ENCODE measurements around the gene ARHGAP8. TPM values are rescaled to one million over a fixed set of nuclear protein-coding genes. Genes with fewer than 3 reads are reported as not detected.
A peak's percentile ranks its signal among the peaks of the same experiment; 100 is the strongest.

Gene ARHGAP8
- total RNA-seq, 2 experiments from 2014 or later: not detected

DNA sequence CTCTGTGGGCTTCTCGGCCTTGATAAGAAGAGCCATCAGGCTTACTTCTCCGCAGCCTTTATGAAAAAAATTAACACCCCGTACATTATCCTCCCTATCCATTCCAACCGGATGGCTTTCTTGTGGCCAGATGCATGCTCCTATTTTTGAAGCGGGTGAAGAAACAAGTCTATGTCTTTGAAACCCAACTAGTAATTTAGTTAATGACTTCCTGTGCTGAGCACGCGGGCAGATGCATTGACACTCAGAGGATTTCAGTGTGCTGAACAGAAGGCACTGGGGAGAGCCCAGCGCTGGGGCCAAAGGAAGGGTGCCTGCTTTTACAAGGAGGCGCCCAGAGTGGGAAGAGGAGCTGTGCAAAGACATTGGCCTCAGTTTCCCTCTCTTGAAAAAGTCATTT, 53.3 kb downstream of the ARHGAP8 start:
- TF ChIP-seq, protein P1, sequence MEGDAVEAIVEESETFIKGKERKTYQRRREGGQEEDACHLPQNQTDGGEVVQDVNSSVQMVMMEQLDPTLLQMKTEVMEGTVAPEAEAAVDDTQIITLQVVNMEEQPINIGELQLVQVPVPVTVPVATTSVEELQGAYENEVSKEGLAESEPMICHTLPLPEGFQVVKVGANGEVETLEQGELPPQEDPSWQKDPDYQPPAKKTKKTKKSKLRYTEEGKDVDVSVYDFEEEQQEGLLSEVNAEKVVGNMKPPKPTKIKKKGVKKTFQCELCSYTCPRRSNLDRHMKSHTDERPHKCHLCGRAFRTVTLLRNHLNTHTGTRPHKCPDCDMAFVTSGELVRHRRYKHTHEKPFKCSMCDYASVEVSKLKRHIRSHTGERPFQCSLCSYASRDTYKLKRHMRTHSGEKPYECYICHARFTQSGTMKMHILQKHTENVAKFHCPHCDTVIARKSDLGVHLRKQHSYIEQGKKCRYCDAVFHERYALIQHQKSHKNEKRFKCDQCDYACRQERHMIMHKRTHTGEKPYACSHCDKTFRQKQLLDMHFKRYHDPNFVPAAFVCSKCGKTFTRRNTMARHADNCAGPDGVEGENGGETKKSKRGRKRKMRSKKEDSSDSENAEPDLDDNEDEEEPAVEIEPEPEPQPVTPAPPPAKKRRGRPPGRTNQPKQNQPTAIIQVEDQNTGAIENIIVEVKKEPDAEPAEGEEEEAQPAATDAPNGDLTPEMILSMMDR (conservative IDR thresholded peaks at IDR 0.05; ENCODE audit: low read length): no peak
- no peak for TF ChIP-seq EZH2phosphoT487 (IDR thresholded peaks at IDR 0.05; ENCODE audit: borderline replicate concordance, low read depth, low read length)
- H3K9me2 ChIP-seq (ENCODE audit: insufficient read depth, low read length): no peaks in the 10 kb centered on the region
- no peaks in the 10 kb centered on the region for H4K20me1 ChIP-seq (ENCODE audit: insufficient read depth, low read length)
- H3K4me3 ChIP-seq (ENCODE audit: low read depth, low read length, poor library complexity, severe bottlenecking): no peak overlapping the region
- no peaks in the 10 kb centered on the region for H3K4me1 ChIP-seq (ENCODE audit: insufficient read depth, low read length, poor library complexity, severe bottlenecking)
- no peaks in the 10 kb centered on the region for H3K9me3 ChIP-seq (ENCODE audit: low read length)
- no peak for DNase-seq (ENCODE audit: low spot score)
- no peaks in the 10 kb centered on the region for H3K36me3 ChIP-seq (ENCODE audit: insufficient read depth, low read length)
- ChIA-PET CTCF (ENCODE audit: unreplicated experiment) (no interaction called here), POLR2A (no interaction called here)
- H3K4me2 ChIP-seq (ENCODE audit: low read length): no peak overlapping the region
- no peak overlapping the region for H2AFZ ChIP-seq (ENCODE audit: low read length)
- BruUV-seq (replicated peaks): no TSS peak
- intact Hi-C loops (cut with micrococcal nuclease; ENCODE audit: unreplicated experiment): no loop called here
- no peaks in the 10 kb centered on the region for H3K79me2 ChIP-seq (ENCODE audit: insufficient read depth, low read depth, low read length)
- no peak overlapping the region for H3K27ac ChIP-seq (ENCODE audit: low read depth, low read length, poor library complexity, severe bottlenecking)

DNA sequence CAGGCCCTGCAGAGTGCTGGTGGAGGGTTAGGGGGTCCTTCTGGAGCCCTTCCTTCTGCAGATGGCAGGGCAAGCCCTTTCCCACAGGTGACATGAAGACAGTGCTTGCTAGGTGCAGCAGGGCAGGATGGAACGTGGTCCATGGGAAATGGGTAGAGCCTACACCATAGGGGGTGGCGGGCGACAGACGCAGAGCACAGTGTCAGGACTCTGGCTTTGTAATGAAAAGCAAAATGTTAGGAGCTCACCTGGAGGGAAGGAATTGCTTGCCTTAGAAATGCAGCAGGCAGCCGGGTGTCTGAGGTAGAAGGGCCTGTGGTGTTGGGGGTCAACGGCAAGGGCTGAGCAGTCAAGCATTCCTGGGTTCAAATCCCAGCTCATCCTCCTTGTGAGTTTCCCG, 54.9 kb downstream of the ARHGAP8 start:
- Histone ChIP-seq H3K9me2 (ENCODE audit: insufficient read depth, low read length) (no peaks in the 10 kb centered on the region), H3K9me3 (ENCODE audit: low read length) (no peaks in the 10 kb centered on the region), H4K20me1 (ENCODE audit: insufficient read depth, low read length) (no peaks in the 10 kb centered on the region), H2AFZ (ENCODE audit: low read length) (no peak overlapping the region), H3K4me1 (ENCODE audit: insufficient read depth, low read length, poor library complexity, severe bottlenecking) (no peaks in the 10 kb centered on the region), H3K4me3 (ENCODE audit: low read depth, low read length, poor library complexity, severe bottlenecking) (no peak overlapping the region), H3K79me2 (ENCODE audit: insufficient read depth, low read depth, low read length) (no peaks in the 10 kb centered on the region), H3K27ac (ENCODE audit: low read depth, low read length, poor library complexity, severe bottlenecking) (no peak overlapping the region), H3K4me2 (ENCODE audit: low read length) (no peak overlapping the region), H3K36me3 (ENCODE audit: insufficient read depth, low read length) (no peaks in the 10 kb centered on the region)
- DNase-seq (ENCODE audit: low spot score): no peak
- ChIA-PET CTCF (ENCODE audit: unreplicated experiment) (no interaction called here), POLR2A (no interaction called here)
- no TSS peak for BruUV-seq (replicated peaks)
- TF ChIP-seq, protein P1 (conservative IDR thresholded peaks at IDR 0.05; ENCODE audit: low read length): no peak
- TF ChIP-seq EZH2phosphoT487 (IDR thresholded peaks at IDR 0.05; ENCODE audit: borderline replicate concordance, low read depth, low read length): no peak
- intact Hi-C loops (cut with micrococcal nuclease; ENCODE audit: unreplicated experiment): no loop called here

DNA sequence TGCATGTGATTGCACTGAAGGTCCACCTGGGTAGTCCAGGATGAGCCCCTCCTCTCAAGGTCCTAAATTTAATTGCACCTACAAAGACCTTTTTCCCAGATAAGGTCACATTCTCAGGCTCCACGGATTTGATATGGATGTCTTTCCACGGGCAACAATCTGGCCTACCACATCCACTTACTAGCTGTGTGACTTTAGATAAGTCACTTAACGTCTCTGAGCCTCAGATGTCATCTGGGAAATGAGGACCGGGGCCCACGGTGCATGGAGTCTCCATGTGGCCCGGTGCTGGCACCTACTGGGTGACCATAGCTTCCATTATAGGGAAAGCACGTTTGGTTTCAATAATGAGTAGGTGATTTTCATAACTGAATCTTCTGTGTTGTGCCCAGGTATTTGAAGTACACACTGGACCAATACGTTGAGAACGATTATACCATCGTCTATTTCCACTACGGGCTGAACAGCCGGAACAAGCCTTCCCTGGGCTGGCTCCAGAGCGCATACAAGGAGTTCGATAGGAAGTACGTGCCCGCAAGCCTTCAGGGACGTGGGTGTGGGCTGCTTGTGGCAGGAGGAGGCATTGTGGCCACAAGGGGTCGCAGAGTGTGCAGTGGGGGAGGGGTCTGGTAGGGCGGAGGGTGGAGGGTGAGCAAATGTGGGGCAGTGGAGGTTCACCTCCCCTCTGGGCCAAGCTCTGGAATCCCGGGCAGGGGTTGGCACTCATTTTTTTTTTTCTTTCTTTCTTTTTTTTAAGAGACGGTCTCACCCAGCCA, 55.7 kb downstream of the ARHGAP8 start:
- Histone ChIP-seq H3K4me2 (ENCODE audit: low read length) (no peak overlapping the region), H3K4me3 (ENCODE audit: low read depth, low read length, poor library complexity, severe bottlenecking) (no peak overlapping the region), H3K36me3 (ENCODE audit: insufficient read depth, low read length) (no peaks in the 10 kb centered on the region), H3K4me1 (ENCODE audit: insufficient read depth, low read length, poor library complexity, severe bottlenecking) (no peaks in the 10 kb centered on the region), H4K20me1 (ENCODE audit: insufficient read depth, low read length) (no peaks in the 10 kb centered on the region), H2AFZ (ENCODE audit: low read length) (no peak overlapping the region), H3K79me2 (ENCODE audit: insufficient read depth, low read depth, low read length) (no peaks in the 10 kb centered on the region), H3K9me2 (ENCODE audit: insufficient read depth, low read length) (no peaks in the 10 kb centered on the region), H3K27ac (ENCODE audit: low read depth, low read length, poor library complexity, severe bottlenecking) (no peak overlapping the region), H3K9me3 (ENCODE audit: low read length) (no peaks in the 10 kb centered on the region)
- intact Hi-C loops (cut with micrococcal nuclease; ENCODE audit: unreplicated experiment): no loop called here
- POLR2A ChIA-PET: no interaction called here
- TF ChIP-seq, protein P1 (conservative IDR thresholded peaks at IDR 0.05; ENCODE audit: low read length): peak; percentile 65
- TF ChIP-seq EZH2phosphoT487 (IDR thresholded peaks at IDR 0.05; ENCODE audit: borderline replicate concordance, low read depth, low read length): no peak
- peak; percentile 22 for DNase-seq (ENCODE audit: low spot score)
- CTCF ChIA-PET (ENCODE audit: unreplicated experiment): no interaction called here
- no TSS peak for BruUV-seq (replicated peaks)
